ENCODE measurements around the gene TRIM17. TPM values are rescaled to one million over a fixed set of nuclear protein-coding genes. Genes with fewer than 3 reads are reported as not detected.

The TRIM17 gene
- total and polyA plus RNA-seq, 2 of the 13 experiments (the other 11 are each of a cell fraction or from before 2014, with no cell fraction given): 0.32 to 0.64 TPM

DNA sequence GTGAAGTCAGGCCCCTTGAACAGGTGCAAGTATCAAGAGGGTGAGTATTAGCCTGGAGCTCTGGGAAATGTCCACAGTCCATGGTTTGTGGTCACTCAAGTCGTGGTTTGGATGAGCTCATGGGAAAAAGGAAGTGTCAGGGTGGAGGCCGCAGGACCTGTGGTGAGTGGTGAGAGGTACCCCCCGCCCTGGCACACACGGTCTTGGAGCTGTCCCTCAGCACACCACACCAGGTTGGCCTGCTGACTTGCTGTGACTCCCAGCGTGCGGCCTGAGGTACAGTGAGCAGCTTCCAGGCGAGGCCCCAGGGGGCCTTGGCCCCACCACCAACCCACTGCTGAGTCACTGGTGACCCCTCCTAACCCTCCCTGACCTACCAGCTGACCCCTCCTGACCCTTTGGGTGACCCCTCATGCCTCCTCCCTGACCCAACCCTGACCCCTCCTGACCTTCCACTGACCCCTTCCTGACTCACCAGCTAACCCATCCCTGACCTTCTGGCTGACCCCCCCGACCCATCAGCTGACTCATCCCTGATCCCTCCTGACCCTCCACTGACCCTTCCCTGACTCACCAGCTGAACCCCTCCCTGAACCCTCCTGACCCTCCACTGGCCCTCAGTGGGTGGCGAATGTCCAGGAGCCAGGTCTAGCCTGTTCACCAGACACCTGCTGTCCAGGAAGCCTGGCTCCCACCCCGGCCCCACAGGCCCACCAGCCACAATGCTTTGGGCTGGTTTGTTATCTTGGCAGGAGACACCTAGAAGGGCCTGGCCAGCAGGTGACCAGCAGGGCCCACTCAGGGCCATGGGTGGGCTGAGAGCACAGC lies 35.7 kb upstream of the TRIM17 start:
- intact Hi-C loops (cut with micrococcal nuclease; ENCODE audit: unreplicated experiment): loop anchor here (10.0 kb wide), 1 partner anchor 968 kb away; no protein-coding TSS in a partner anchor
- H3K9ac ChIP-seq (ENCODE audit: insufficient read depth, low read depth, low read length): no peak overlapping the region
- POLR2A ChIA-PET: interaction anchor here (0.7 to 1.0 kb wide), 3 partner anchors 19 to 46 kb away, joined by 3 to 4 read pairs (median 3); partner anchors contain the start of gene TRIM11
- H3K79me2 ChIP-seq (ENCODE audit: insufficient read depth, low read length): no peaks in the 10 kb centered on the region
- ATAC-seq (peak; percentile 76), FAIRE-seq (no peak), DNase-seq (ENCODE audit: low spot score) (no peak)
- H3K27me3 ChIP-seq (ENCODE audit: control insufficient read depth in 1 of 2, insufficient read depth in 2 of 2, low read length in 2 of 2): no peaks in the 10 kb centered on the region
- no peak overlapping the region for H3K4me3 ChIP-seq (replicated peaks in 1 of 3; ENCODE audit: insufficient read depth in 1 of 3, low read depth in 2 of 3, low read length in 3 of 3)
- peaks cover 28% of the 10 kb centered on the region for H3K4me1 ChIP-seq (ENCODE audit: insufficient read depth, low read length)
- no peak overlapping the region for H3K4me2 ChIP-seq (ENCODE audit: low read depth, low read length)
- no peaks in the 10 kb centered on the region for H3K9me3 ChIP-seq (ENCODE audit: low read length)
- in situ Hi-C loops (cut with HindIII; ENCODE audit: extremely low pct_ligation_motif_present, low pct_unique_long_range_greater_than_20kb): no loop called here
- H3K27ac ChIP-seq (ENCODE audit: extremely low read length, insufficient read depth, low read length): no peak overlapping the region
- no TSS peak for BruUV-seq (replicated peaks)
- H4K20me1 ChIP-seq (ENCODE audit: insufficient read depth, low read length): no peaks in the 10 kb centered on the region; the same call in 1 of the 2 replicates
- under 1% methylated on average over 7 of the region's 10 CpGs for WGBS (ENCODE audit: low lambda C conversion rate)
- no peaks in the 10 kb centered on the region for H3K36me3 ChIP-seq (replicated peaks in 1 of 2; ENCODE audit: control insufficient read depth in 1 of 2, insufficient read depth in 2 of 2, low read length in 2 of 2)
- no peak overlapping the region for H2AFZ ChIP-seq (ENCODE audit: low read length)
- CTCF ChIA-PET (ENCODE audit: low intra/inter-chr PET ratio, low total read pairs): no interaction called here
- TF ChIP-seq GFI1 (CRISPR knock-in tag; IDR thresholded peaks at IDR 0.05; ENCODE audit: borderline replicate concordance) (0 out of 2 replicates have a peak, but pooled peaks have one; percentile 21), JUND (CRISPR knock-in tag; IDR thresholded peaks at IDR 0.05) (peak; percentile 84), MTA1 (CRISPR knock-in tag; IDR thresholded peaks at IDR 0.05; ENCODE audit: borderline replicate concordance) (peak; percentile 58; the same call in 1 of the 2 replicates), EP300 (IDR thresholded peaks at IDR 0.05; ENCODE audit: low read depth in 2 of 2, low read length in 2 of 2) (0 out of 4 replicates have a peak, but pooled peaks of 1 of the 2 experiments have one; percentile 22), EP300 (CRISPR knock-in tag; IDR thresholded peaks at IDR 0.05; ENCODE audit: borderline replicate concordance) (no peak), RXRB (CRISPR knock-in tag; IDR thresholded peaks at IDR 0.05; ENCODE audit: borderline replicate concordance) (peak; percentile 60), NR3C1 (CRISPR knock-in tag; IDR thresholded peaks at IDR 0.05) (no peak), ZMYM3 (CRISPR knock-in tag; IDR thresholded peaks at IDR 0.05) (peak; percentile 24; the same call in 1 of the 2 replicates), NR2F2 (IDR thresholded peaks at IDR 0.05; ENCODE audit: borderline replicate concordance, low read depth) (peak; percentile 98), TOE1 (CRISPR knock-in tag; IDR thresholded peaks at IDR 0.05) (no peak), GABPB1 (CRISPR knock-in tag; IDR thresholded peaks at IDR 0.05) (peak; percentile 17; the same call in 1 of the 2 replicates), RXRA (CRISPR knock-in tag; IDR thresholded peaks at IDR 0.05) (peak; percentile 95), SIX4 (CRISPR knock-in tag; IDR thresholded peaks at IDR 0.05) (no peak), ATF7 (IDR thresholded peaks at IDR 0.05) (0 out of 2 replicates have a peak, but pooled peaks have one; percentile 12), ATF7 (CRISPR knock-in tag; IDR thresholded peaks at IDR 0.05) (no peak), NR2F1 (CRISPR knock-in tag; IDR thresholded peaks at IDR 0.05) (peak; percentile 95 to 99), RARA (CRISPR knock-in tag; IDR thresholded peaks at IDR 0.05) (peak; percentile 98), ZNF34 (CRISPR knock-in tag; IDR thresholded peaks at IDR 0.05; ENCODE audit: borderline replicate concordance) (0 out of 2 replicates have a peak, but pooled peaks have one; percentile 29), JUN (CRISPR knock-in tag; IDR thresholded peaks at IDR 0.05) (peak; percentile 92), CREB1 (IDR thresholded peaks at IDR 0.05) (peak; percentile 33; the same call in 1 of the 2 replicates), CREB1 (CRISPR knock-in tag; IDR thresholded peaks at IDR 0.05) (no peak)
- TF ChIP-seq, protein P1, sequence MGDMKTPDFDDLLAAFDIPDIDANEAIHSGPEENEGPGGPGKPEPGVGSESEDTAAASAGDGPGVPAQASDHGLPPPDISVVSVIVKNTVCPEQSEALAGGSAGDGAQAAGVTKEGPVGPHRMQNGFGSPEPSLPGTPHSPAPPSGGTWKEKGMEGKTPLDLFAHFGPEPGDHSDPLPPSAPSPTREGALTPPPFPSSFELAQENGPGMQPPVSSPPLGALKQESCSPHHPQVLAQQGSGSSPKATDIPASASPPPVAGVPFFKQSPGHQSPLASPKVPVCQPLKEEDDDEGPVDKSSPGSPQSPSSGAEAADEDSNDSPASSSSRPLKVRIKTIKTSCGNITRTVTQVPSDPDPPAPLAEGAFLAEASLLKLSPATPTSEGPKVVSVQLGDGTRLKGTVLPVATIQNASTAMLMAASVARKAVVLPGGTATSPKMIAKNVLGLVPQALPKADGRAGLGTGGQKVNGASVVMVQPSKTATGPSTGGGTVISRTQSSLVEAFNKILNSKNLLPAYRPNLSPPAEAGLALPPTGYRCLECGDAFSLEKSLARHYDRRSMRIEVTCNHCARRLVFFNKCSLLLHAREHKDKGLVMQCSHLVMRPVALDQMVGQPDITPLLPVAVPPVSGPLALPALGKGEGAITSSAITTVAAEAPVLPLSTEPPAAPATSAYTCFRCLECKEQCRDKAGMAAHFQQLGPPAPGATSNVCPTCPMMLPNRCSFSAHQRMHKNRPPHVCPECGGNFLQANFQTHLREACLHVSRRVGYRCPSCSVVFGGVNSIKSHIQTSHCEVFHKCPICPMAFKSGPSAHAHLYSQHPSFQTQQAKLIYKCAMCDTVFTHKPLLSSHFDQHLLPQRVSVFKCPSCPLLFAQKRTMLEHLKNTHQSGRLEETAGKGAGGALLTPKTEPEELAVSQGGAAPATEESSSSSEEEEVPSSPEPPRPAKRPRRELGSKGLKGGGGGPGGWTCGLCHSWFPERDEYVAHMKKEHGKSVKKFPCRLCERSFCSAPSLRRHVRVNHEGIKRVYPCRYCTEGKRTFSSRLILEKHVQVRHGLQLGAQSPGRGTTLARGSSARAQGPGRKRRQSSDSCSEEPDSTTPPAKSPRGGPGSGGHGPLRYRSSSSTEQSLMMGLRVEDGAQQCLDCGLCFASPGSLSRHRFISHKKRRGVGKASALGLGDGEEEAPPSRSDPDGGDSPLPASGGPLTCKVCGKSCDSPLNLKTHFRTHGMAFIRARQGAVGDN (CRISPR knock-in tag; IDR thresholded peaks at IDR 0.05): peak; percentile 39; the same call in 1 of the 2 replicates
